ENCODE results near the gene PSME1. TPM values are rescaled to one million over a fixed set of nuclear protein-coding genes. Genes with fewer than 3 reads are reported as not detected.

PSME1 gene
- total and polyA plus RNA-seq, 2 of the 13 experiments (the other 11 are each of a cell fraction or from before 2014, with no cell fraction given): 159 to 608 TPM

DNA sequence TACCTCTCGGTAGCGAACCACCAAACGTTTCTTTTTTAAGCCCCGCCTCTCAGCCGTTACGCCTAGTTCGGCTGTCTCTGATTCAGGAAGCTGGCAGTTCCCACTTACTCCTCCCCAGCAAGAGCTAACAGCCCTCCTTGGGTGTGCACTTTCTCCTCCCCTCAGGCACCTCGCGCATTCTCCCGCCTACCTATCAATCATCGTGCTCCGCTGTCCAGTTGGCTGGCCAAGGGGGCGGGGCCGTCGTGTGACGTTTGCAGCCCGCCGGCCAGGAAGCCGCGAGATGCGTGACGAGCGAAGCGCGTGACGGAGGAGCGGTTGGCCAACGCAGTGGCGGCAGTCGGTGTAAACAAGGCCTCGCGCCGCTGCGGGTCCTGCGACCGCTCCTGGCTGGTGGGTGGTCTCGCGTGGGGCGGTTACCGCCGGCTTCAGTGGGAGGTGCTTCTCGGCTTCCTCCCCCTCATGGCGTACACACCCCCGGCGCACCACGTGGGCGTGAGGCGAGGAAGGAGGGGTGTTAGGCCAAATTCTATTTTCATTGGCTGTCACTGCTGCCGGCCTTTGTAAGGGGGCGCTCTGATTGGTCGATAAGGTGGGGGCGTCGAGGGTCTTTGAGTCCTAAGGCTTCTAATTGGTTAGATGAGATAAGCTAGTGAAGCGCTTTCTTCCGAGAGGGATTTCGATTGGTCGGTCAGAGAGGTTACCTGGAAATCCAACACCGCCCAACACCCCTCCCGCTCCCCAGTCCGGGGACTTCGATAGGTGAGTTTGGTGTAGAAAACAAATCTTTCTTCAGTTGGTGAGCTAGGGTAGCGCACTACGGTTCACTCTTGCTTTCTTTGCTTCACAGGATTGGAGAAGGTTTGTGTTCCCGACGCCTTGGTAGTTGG is 21.2 kb upstream of the PSME1 start, which contains the start of the genes DCAF11 and NRL (continued):
- TF ChIP-seq, protein P1, sequence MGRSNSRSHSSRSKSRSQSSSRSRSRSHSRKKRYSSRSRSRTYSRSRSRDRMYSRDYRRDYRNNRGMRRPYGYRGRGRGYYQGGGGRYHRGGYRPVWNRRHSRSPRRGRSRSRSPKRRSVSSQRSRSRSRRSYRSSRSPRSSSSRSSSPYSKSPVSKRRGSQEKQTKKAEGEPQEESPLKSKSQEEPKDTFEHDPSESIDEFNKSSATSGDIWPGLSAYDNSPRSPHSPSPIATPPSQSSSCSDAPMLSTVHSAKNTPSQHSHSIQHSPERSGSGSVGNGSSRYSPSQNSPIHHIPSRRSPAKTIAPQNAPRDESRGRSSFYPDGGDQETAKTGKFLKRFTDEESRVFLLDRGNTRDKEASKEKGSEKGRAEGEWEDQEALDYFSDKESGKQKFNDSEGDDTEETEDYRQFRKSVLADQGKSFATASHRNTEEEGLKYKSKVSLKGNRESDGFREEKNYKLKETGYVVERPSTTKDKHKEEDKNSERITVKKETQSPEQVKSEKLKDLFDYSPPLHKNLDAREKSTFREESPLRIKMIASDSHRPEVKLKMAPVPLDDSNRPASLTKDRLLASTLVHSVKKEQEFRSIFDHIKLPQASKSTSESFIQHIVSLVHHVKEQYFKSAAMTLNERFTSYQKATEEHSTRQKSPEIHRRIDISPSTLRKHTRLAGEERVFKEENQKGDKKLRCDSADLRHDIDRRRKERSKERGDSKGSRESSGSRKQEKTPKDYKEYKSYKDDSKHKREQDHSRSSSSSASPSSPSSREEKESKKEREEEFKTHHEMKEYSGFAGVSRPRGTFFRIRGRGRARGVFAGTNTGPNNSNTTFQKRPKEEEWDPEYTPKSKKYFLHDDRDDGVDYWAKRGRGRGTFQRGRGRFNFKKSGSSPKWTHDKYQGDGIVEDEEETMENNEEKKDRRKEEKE (IDR thresholded peaks at IDR 0.05): no peak
- TF ChIP-seq SKI (IDR thresholded peaks at IDR 0.05; ENCODE audit: partially characterized antibody) (peak; percentile 93), GABPB1 (CRISPR knock-in tag; IDR thresholded peaks at IDR 0.05) (peak; percentile 93), ARNT (IDR thresholded peaks at IDR 0.05) (no peak), KDM2A (CRISPR knock-in tag; IDR thresholded peaks at IDR 0.05; ENCODE audit: borderline replicate concordance, low read depth) (peak; percentile 99), DDIT3 (CRISPR knock-in tag; IDR thresholded peaks at IDR 0.05) (no peak), CBX1 (IDR thresholded peaks at IDR 0.05; ENCODE audit: low read depth) (peak; percentile 95), MED1 (CRISPR knock-in tag; IDR thresholded peaks at IDR 0.05) (peak; percentile 90), FOXP1 (IDR thresholded peaks at IDR 0.05) (no peak; the same call in 1 of the 2 replicates), FOXP1 (CRISPR knock-in tag; IDR thresholded peaks at IDR 0.05) (peak; percentile 5; the same call in 1 of the 2 replicates), ELF1 (CRISPR knock-in tag; IDR thresholded peaks at IDR 0.05) (peak; percentile 96), ZNF737 (CRISPR knock-in tag; IDR thresholded peaks at IDR 0.05; ENCODE audit: borderline replicate concordance) (no peak), ZNF101 (CRISPR knock-in tag; IDR thresholded peaks at IDR 0.05; ENCODE audit: borderline replicate concordance, low read depth) (no peak), FOXK2 (IDR thresholded peaks at IDR 0.05) (peak; percentile 99), MLXIP (CRISPR knock-in tag; IDR thresholded peaks at IDR 0.05; ENCODE audit: borderline replicate concordance) (no peak)
- TF ChIP-seq, protein P2, sequence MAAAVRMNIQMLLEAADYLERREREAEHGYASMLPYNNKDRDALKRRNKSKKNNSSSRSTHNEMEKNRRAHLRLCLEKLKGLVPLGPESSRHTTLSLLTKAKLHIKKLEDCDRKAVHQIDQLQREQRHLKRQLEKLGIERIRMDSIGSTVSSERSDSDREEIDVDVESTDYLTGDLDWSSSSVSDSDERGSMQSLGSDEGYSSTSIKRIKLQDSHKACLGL (CRISPR knock-in tag; IDR thresholded peaks at IDR 0.05): peak; percentile 99
- TF ChIP-seq, protein P3, sequence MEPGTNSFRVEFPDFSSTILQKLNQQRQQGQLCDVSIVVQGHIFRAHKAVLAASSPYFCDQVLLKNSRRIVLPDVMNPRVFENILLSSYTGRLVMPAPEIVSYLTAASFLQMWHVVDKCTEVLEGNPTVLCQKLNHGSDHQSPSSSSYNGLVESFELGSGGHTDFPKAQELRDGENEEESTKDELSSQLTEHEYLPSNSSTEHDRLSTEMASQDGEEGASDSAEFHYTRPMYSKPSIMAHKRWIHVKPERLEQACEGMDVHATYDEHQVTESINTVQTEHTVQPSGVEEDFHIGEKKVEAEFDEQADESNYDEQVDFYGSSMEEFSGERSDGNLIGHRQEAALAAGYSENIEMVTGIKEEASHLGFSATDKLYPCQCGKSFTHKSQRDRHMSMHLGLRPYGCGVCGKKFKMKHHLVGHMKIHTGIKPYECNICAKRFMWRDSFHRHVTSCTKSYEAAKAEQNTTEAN (CRISPR knock-in tag; conservative IDR thresholded peaks at IDR 0.05): no peak; the same call in none of the 2 replicates
- TF ChIP-seq, protein P4, sequence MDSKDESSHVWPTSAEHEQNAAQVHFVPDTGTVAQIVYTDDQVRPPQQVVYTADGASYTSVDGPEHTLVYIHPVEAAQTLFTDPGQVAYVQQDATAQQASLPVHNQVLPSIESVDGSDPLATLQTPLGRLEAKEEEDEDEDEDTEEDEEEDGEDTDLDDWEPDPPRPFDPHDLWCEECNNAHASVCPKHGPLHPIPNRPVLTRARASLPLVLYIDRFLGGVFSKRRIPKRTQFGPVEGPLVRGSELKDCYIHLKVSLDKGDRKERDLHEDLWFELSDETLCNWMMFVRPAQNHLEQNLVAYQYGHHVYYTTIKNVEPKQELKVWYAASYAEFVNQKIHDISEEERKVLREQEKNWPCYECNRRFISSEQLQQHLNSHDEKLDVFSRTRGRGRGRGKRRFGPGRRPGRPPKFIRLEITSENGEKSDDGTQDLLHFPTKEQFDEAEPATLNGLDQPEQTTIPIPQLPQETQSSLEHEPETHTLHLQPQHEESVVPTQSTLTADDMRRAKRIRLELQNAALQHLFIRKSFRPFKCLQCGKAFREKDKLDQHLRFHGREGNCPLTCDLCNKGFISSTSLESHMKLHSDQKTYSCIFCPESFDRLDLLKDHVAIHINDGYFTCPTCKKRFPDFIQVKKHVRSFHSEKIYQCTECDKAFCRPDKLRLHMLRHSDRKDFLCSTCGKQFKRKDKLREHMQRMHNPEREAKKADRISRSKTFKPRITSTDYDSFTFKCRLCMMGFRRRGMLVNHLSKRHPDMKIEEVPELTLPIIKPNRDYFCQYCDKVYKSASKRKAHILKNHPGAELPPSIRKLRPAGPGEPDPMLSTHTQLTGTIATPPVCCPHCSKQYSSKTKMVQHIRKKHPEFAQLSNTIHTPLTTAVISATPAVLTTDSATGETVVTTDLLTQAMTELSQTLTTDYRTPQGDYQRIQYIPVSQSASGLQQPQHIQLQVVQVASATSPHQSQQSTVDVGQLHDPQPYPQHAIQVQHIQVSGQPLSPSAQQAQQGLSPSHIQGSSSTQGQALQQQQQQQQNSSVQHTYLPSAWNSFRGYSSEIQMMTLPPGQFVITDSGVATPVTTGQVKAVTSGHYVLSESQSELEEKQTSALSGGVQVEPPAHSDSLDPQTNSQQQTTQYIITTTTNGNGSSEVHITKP (CRISPR knock-in tag; IDR thresholded peaks at IDR 0.05; ENCODE audit: low read depth): peak; percentile 88

Data from HepG2 (cell line).